Activated CD4-positive, alpha-beta T cell treated with anti-CD3 and anti-CD28 coated beads for 48 hours (primary cell): Measurements from ENCODE around the gene HFE.

Source experiments
- DNase-seq: peaks from one replicate; pipeline ENCODE4 v3.0.0-alpha.2; 2020

HFE gene

DNA sequence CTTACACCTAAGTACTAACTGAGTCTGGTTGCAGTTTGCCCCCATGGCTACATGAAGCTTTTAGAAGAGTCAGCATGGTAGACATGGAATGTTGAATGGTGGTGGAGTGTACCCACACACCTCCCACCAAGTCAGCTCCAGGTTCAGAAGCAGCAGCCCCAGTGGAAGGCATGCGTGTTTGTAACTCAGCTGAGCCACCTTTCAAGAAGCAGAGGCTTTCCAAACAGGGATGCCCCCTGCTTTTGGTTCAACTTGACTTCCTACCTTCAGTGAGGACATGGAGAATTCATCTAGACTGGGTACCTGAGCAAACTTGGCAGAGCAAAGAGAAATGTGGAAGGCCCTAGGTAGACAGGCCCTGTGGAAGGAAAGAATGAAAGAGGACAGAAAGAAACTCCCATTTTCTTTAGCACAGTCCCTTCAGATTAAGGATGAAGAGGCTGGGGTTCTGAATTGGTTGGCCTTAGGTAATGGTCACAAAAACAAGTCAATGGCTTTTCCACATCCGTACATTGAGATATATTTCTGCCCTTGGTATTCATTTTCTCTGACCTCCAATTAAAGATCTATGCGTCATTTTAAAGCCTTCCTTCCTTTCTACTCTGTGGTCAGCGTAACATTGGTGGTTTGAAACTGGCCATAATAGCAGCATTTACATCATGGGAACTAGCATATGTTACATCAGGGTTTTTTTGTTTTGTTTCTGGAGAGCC lies 53.2 kb downstream of the HFE start:
- DNase-seq = no peak

DNA sequence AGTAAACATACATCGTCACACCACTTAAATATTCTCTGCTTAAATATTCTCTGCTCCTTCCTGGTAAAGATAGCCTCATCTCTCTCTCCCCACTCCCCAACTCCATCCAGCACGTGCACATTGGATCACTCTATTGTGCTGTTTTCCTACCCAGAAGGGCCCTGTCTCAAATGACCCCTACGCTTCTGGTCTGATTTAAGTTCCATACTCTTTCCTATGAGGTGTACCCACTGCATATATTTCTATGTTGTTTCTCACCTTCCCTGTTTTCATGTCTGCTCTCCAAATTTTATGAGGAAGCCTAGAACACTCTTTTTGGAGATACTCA lies 53.7 kb downstream of the HFE start:
- no peak for DNase-seq

DNA sequence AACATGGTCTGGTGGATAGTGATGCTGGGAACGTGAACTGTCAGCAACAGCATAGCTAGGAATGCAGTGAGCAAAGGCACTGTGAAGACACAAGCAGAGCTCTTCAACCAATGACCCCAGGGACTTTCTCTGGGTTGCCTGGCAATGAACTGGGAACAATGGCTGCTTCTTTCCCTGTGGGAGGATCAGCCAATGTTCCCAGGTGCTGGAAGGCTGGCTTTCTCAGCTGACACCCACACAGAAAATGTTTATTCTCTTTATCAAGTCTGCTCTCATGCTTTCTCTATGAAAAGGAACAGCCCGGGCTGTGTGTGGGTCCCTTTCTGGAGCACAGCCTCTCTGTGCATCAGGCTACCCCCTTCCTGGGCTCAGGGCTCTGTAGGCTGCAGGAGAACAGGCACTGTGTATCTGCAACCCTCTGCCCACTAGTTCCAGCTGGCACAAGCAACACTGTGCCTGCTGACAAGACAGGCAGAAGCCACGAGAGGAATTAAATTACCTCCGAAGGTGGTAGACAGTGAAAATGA lies 54.2 kb downstream of the HFE start:
- DNase-seq = no peak

DNA sequence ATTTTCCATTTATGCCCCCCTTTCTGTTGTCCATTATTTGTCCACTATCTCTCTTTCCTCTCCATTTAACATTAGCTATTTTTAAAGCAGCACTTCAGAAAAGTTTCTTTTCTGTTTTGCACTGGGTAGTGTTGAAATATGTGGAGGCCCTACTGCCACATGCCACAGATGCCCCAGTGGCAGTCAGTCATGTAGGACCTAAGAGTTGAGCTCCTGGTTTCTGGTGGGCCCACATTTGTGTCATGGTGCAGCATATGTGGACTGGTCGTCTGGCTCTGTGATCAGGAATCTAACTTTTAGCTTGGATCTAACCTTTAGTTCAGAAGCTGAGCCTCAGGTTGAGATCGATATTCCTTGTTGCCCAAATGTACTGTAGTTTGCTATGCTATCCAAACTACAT lies 54.8 kb downstream of the HFE start:
- no peak for DNase-seq
